ENCODE results near the gene NR4A3. TPM values are rescaled to one million over a fixed set of nuclear protein-coding genes. Genes with fewer than 3 reads are reported as not detected.

Gene NR4A3
- total and polyA plus RNA-seq, 9 of the 15 experiments (the other 6 are each of a cell fraction or from before 2014, with no cell fraction given): 0.04 to 0.07 TPM; not detected in 7

- TF ChIP-seq NR3C1 (CRISPR knock-in tag; IDR thresholded peaks at IDR 0.05): no peak
- no peak for TF ChIP-seq FOXA3 (CRISPR knock-in tag; conservative IDR thresholded peaks at IDR 0.05 in 1 of 2, IDR thresholded peaks at IDR 0.05 in 1 of 2)
- TF ChIP-seq SIN3B (IDR thresholded peaks at IDR 0.05; ENCODE audit: low read depth): no peak
- 0 out of 4 replicates have a peak, but pooled peaks of 1 of the 2 experiments have one; percentile 76 for TF ChIP-seq TEAD1 (CRISPR knock-in tag; IDR thresholded peaks at IDR 0.05)
- TF ChIP-seq MAFK (IDR thresholded peaks at IDR 0.05; ENCODE audit: low read length): no peak
- no peak for TF ChIP-seq NR0B1 (IDR thresholded peaks at IDR 0.05; ENCODE audit: partially characterized antibody)
- no peak for TF ChIP-seq ZBTB2 (IDR thresholded peaks at IDR 0.05)
- no peak for TF ChIP-seq MYBL2 (IDR thresholded peaks at IDR 0.05; ENCODE audit: low read depth)
- no peak for TF ChIP-seq MYBL2 (CRISPR knock-in tag; IDR thresholded peaks at IDR 0.05; ENCODE audit: borderline replicate concordance)
- no peak for TF ChIP-seq ZNF318 (IDR thresholded peaks at IDR 0.05; ENCODE audit: borderline replicate concordance in 1 of 2, low read depth in 1 of 2)
- TF ChIP-seq CXXC5 (CRISPR knock-in tag; IDR thresholded peaks at IDR 0.05): no peak
- TF ChIP-seq SAP30 (IDR thresholded peaks at IDR 0.05; ENCODE audit: borderline replicate concordance, insufficient read depth, low read depth, low read length, poor library complexity, severe bottlenecking): peak; percentile 24
- TF ChIP-seq SNAPC5 (CRISPR knock-in tag; IDR thresholded peaks at IDR 0.05): no peak
- TF ChIP-seq DLX4 (CRISPR knock-in tag; IDR thresholded peaks at IDR 0.05): no peak
- TF ChIP-seq DIDO1 (tag; IDR thresholded peaks at IDR 0.05; ENCODE audit: low read depth): no peak
Observed at GRCh38 chr9:99822109-99822805, 572 bp downstream of the NR4A3 start (continued).
